Keratinocyte (primary cell): ENCODE measurements around the gene PTCD2. TPM values are rescaled to one million over a fixed set of nuclear protein-coding genes. Genes with fewer than 3 reads are reported as not detected.

Experiments used
- DNase-seq: peaks from one replicate; pipeline ENCODE4 v3.0.0-alpha.2; 2011; ENCODE audit warnings: low read depth, missing footprints, low spot score
- FAIRE-seq: peaks from 2 replicates; lab custom pipeline; 2011; peaks lifted over from hg19 to GRCh38; lab: Jason Lieb, UNC
- H2AFZ ChIP-seq: 2 replicates; pipeline ENCODE4 v1.6.0; 2012; ENCODE audit warnings: low read length, control low read depth, inconsistent platforms; ENCODE audit not compliant: control insufficient read depth
- H3K27ac ChIP-seq: 2 replicates; pipeline ENCODE4 v1.5.1; 2011; ENCODE audit warnings: low read length; ENCODE audit not compliant: control insufficient read depth, insufficient read depth
- H3K27me3 ChIP-seq: 3 replicates; pipeline ENCODE4 v1.6.0; 2011; ENCODE audit warnings: low read length; ENCODE audit not compliant: control insufficient read depth, insufficient read depth; ENCODE audit errors: extremely low read depth
- H3K36me3 ChIP-seq, 2 experiments: 2 replicates in 1 of 2; 3 replicates in 1 of 2; pipeline ENCODE4 v1.5.1; 2011; ENCODE audit warnings: low read length in 2 of 2, mild to moderate bottlenecking in 1 of 2; ENCODE audit not compliant: control insufficient read depth in 2 of 2, insufficient read depth in 2 of 2; ENCODE audit errors: extremely low read depth in 1 of 2
- H3K4me1 ChIP-seq: 3 replicates; pipeline ENCODE4 v1.5.1; 2011; ENCODE audit warnings: low read length; ENCODE audit not compliant: control insufficient read depth, insufficient read depth; ENCODE audit errors: extremely low read depth
- H3K4me2 ChIP-seq: 3 replicates; pipeline ENCODE4 v1.6.0; 2011; ENCODE audit warnings: low read depth, low read length; ENCODE audit not compliant: control insufficient read depth, insufficient read depth; ENCODE audit errors: extremely low read depth
- H3K4me3 ChIP-seq, 3 experiments: fragments of 200-600 bp in 1 of 3; sonication (generic) in 1 of 3; 2 replicates in 2 of 3; 3 replicates in 1 of 3; pipeline ENCODE4 v1.5.1; 2011 to 2016; ENCODE audit warnings: low read length in 3 of 3, mild to moderate bottlenecking in 3 of 3, control low read depth in 2 of 3, inconsistent platforms in 1 of 3, low read depth in 1 of 3, mixed read lengths in 1 of 3, mixed run types in 1 of 3, moderate library complexity in 1 of 3; ENCODE audit not compliant: control insufficient read depth in 2 of 3, insufficient read depth in 2 of 3; ENCODE audit errors: extremely low read depth in 1 of 3
- H3K79me2 ChIP-seq: 2 replicates; pipeline ENCODE4 v1.6.0; 2012; ENCODE audit warnings: low read length; ENCODE audit not compliant: control insufficient read depth, insufficient read depth
- H3K9ac ChIP-seq: 3 replicates; pipeline ENCODE4 v1.6.0; 2011; ENCODE audit warnings: low read length; ENCODE audit not compliant: control insufficient read depth, insufficient read depth; ENCODE audit errors: extremely low read depth
- H3K9me1 ChIP-seq: 3 replicates; pipeline ENCODE4 v1.6.0; 2011; ENCODE audit warnings: low read length; ENCODE audit not compliant: control insufficient read depth, insufficient read depth; ENCODE audit errors: extremely low read depth
- H3K9me3 ChIP-seq: 2 replicates; pipeline ENCODE4 v1.5.1; 2012; ENCODE audit warnings: low read depth, low read length; ENCODE audit not compliant: control insufficient read depth
- H4K20me1 ChIP-seq: 3 replicates; pipeline ENCODE4 v1.6.0; 2011; ENCODE audit warnings: low read length; ENCODE audit not compliant: control insufficient read depth, insufficient read depth; ENCODE audit errors: extremely low read depth
- EZH2 ChIP-seq: IDR thresholded peaks from one replicate; pipeline ENCODE4 v1.6.1; 2012; ENCODE audit warnings: inconsistent platforms, mild to moderate bottlenecking, low read length, moderate library complexity
- dilution Hi-C: fragments of 300-500 bp; cut with MboI; formaldehyde crosslinking; loops from one replicate; pipeline ENCODE4 v1.7.0; 2020; ENCODE audit warnings: low sequenced_read_pairs; ENCODE audit not compliant: extremely low pct_ligation_motif_present
- polyA plus RNA-seq, 5 experiments: library from polyadenylated mRNA; depleted of rRNA in 3 of 5; stranded (reverse) in 3 of 5; stranded (forward) in 1 of 5; unstranded in 1 of 5; fragments of >200 nt; gene quantifications; 1 replicate in 1 of 5; 2 replicates in 3 of 5; 3 replicates in 1 of 5; pipeline versions ENCODE4 v1.2.1 to v1.2.3, GENCODE V29; 2011 to 2012; ENCODE audit warnings: missing spikeins in 2 of 5, low read depth in 1 of 5, low replicate concordance in 1 of 5
- TF ChIP-seq, protein P1 (sequence below), 3 experiments: IDR thresholded peaks in 1 of 3; conservative IDR thresholded peaks in 1 of 3; optimal IDR thresholded peaks in 1 of 3; 2 replicates in 2 of 3; 3 replicates in 1 of 3; pipeline versions ENCODE3 to v1.5.1; 2011; ENCODE audit warnings: low read length in 3 of 3, mild to moderate bottlenecking in 3 of 3, moderate library complexity in 2 of 3, control low read depth in 1 of 3, inconsistent platforms in 1 of 3; ENCODE audit not compliant: insufficient read depth in 2 of 3; ENCODE audit errors: extremely low read depth in 1 of 3

PTCD2 gene
- polyA plus RNA-seq, 1 donor (not counting 4 experiments of a cell fraction or from before 2014, with no cell fraction given): 13.1 TPM

DNA sequence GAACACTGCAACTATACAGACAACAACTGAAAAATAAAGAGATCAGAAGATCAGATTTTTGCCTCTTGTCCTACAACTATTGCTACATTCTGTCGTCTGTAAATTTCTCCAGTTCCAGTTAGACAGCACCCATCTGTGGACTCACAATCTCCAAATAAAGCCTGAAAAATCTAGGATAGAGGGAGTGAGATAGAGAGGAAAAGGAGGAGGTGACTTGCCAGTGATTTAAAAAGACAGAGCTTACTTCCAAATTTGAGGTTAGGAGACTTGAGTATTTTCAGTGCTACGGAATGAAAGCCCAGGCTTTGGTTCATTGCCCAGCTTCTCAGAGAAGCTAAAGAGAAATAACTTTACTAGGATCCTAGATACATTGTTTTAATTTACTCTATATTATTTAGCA, 63.6 kb downstream of the PTCD2 start:
- Histone ChIP-seq H3K9ac (no peak overlapping the region), H3K27ac (no peak overlapping the region), H3K4me1 (peaks cover 54% of the 10 kb centered on the region), H3K4me2 (no peak overlapping the region), H3K4me3 (no peak overlapping the region), H3K79me2 (no peaks in the 10 kb centered on the region), H3K9me1 (no peaks in the 10 kb centered on the region), H3K9me3 (no peaks in the 10 kb centered on the region), H4K20me1 (no peaks in the 10 kb centered on the region), H3K27me3 (no peaks in the 10 kb centered on the region), H2AFZ (no peak overlapping the region), H3K36me3 (no peaks in the 10 kb centered on the region)
- FAIRE-seq: no peak
- TF ChIP-seq, protein P1, sequence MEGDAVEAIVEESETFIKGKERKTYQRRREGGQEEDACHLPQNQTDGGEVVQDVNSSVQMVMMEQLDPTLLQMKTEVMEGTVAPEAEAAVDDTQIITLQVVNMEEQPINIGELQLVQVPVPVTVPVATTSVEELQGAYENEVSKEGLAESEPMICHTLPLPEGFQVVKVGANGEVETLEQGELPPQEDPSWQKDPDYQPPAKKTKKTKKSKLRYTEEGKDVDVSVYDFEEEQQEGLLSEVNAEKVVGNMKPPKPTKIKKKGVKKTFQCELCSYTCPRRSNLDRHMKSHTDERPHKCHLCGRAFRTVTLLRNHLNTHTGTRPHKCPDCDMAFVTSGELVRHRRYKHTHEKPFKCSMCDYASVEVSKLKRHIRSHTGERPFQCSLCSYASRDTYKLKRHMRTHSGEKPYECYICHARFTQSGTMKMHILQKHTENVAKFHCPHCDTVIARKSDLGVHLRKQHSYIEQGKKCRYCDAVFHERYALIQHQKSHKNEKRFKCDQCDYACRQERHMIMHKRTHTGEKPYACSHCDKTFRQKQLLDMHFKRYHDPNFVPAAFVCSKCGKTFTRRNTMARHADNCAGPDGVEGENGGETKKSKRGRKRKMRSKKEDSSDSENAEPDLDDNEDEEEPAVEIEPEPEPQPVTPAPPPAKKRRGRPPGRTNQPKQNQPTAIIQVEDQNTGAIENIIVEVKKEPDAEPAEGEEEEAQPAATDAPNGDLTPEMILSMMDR (optimal IDR thresholded peaks at IDR 0.05 in 1 of 3, IDR thresholded peaks at IDR 0.05 in 1 of 3, conservative IDR thresholded peaks at IDR 0.05 in 1 of 3; ENCODE audit: extremely low read depth in 1 of 3, insufficient read depth in 2 of 3, low read length in 3 of 3): no peak
- no peak for TF ChIP-seq EZH2
- dilution Hi-C loops: no loop called here
- no peak for DNase-seq

DNA sequence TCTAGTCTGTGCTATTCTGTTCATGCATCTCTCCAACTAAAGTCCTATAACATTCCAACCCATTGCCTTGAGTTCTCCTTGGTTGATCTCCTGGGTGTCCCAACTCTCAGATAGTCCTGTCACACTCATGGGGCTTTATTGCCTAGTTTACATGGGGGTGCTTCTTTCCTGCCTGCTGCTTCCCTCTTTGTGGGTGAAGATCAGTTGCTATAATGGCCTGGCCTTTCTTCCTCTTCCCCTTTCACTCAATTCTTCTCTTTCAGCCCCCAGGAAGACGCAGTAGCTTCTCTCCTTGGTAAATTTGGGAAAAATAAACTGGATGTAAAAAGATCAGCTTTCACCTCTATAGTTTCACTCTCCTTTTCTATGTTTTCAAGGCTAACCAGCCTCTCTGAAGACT, 66.5 kb downstream of the PTCD2 start:
- H3K79me2 ChIP-seq: no peaks in the 10 kb centered on the region
- TF ChIP-seq EZH2: no peak
- no peaks in the 10 kb centered on the region for H3K27me3 ChIP-seq
- no peak overlapping the region for H3K9ac ChIP-seq
- no peak overlapping the region for H3K4me3 ChIP-seq
- dilution Hi-C loops: no loop called here
- H4K20me1 ChIP-seq: no peaks in the 10 kb centered on the region
- FAIRE-seq: no peak
- H3K27ac ChIP-seq: peak overlapping the region; percentile 3
- DNase-seq: no peak
- no peak overlapping the region for H3K4me2 ChIP-seq
- H2AFZ ChIP-seq: peak overlapping the region; percentile 50
- H3K9me3 ChIP-seq: no peaks in the 10 kb centered on the region
- no peaks in the 10 kb centered on the region for H3K9me1 ChIP-seq
- H3K4me1 ChIP-seq: peaks cover 50% of the 10 kb centered on the region
- no peaks in the 10 kb centered on the region for H3K36me3 ChIP-seq

DNA sequence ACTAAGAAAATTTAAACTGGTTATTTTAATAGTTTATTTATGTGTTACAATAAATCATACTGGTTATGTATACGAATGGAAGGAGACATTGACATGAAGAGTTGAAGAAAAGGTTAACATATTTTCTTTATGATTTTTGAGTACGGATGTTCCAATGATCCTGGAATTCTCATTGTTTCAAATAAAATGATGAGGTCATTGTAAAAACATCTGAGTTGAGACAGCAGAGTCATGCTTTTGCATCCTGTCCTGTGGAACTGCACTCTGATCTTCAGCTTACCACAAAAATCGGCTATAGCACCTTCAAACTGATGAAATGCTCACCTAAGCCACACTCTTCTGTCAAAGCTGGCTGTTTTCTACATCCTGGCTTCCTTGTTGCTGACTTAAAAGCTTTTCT, 67.8 kb downstream of the PTCD2 start:
- Histone ChIP-seq H3K9me1 (no peaks in the 10 kb centered on the region), H3K4me2 (peak overlapping the region; percentile 65), H3K79me2 (no peaks in the 10 kb centered on the region), H3K36me3 (no peaks in the 10 kb centered on the region), H3K9me3 (no peaks in the 10 kb centered on the region), H3K4me3 (peak overlapping the region in 2 of 3 experiments; percentile 5 to 11), H2AFZ (no peak overlapping the region), H3K27ac (peak overlapping the region; percentile 71), H3K9ac (peak overlapping the region; percentile 53), H3K4me1 (peaks cover 63% of the 10 kb centered on the region), H4K20me1 (no peaks in the 10 kb centered on the region), H3K27me3 (no peaks in the 10 kb centered on the region)
- FAIRE-seq: peak; percentile 61
- dilution Hi-C loops: no loop called here
- no peak for DNase-seq
- TF ChIP-seq, protein P1 (optimal IDR thresholded peaks at IDR 0.05 in 1 of 3, IDR thresholded peaks at IDR 0.05 in 1 of 3, conservative IDR thresholded peaks at IDR 0.05 in 1 of 3; ENCODE audit: extremely low read depth in 1 of 3, insufficient read depth in 2 of 3, low read length in 3 of 3): no peak
- no peak for TF ChIP-seq EZH2
